ENCODE measurements around the gene PCSK5.
"Not testable (repeated sequence)": the region's sequence is repeated elsewhere in the genome, so short reads cannot be mapped to it uniquely, and the experiment has no call there.

The PCSK5 gene

GRCh38 chr9:75889577-75889976 is 896 bp upstream of the PCSK5 start:
- no peak for DNase-seq

GRCh38 chr9:75889977-75890471 is 449 bp upstream of the PCSK5 start:
- peak; percentile 82 for DNase-seq

GRCh38 chr9:75891277-75891741 is 836 bp downstream of the PCSK5 start:
- DNase-seq, result no peak

GRCh38 chr9:75891771-75892215 is 1.3 kb downstream of the PCSK5 start:
- peak; percentile 68 for DNase-seq

GRCh38 chr9:75892216-75892911 is 1.9 kb downstream of the PCSK5 start:
- DNase-seq, result peak; percentile 78

- no peak for DNase-seq
These were observed 2.6 kb downstream of the PCSK5 start for GRCh38 chr9:75893106-75893505.

- no peak for DNase-seq
These were observed 4.1 kb downstream of the PCSK5 start for GRCh38 chr9:75894566-75894965.

GRCh38 chr9:75895112-75895511 is 4.6 kb downstream of the PCSK5 start:
- no peak for DNase-seq

GRCh38 chr9:75896193-75896592 is 5.7 kb downstream of the PCSK5 start:
- DNase-seq, result no peak

- not testable (repeated sequence) for DNase-seq
These were observed 10.5 kb downstream of the PCSK5 start for GRCh38 chr9:75900893-75901524.

GRCh38 chr9:75903785-75904360 is 13.4 kb downstream of the PCSK5 start:
- no peak for DNase-seq

GRCh38 chr9:75904364-75904763 is 13.9 kb downstream of the PCSK5 start:
- no peak for DNase-seq

GRCh38 chr9:75906531-75906930 is 16.1 kb downstream of the PCSK5 start:
- no peak for DNase-seq

GRCh38 chr9:75907329-75907728 is 16.9 kb downstream of the PCSK5 start:
- no peak for DNase-seq

GRCh38 chr9:75907923-75908322 is 17.4 kb downstream of the PCSK5 start:
- no peak for DNase-seq

GRCh38 chr9:75909776-75910175 is 19.3 kb downstream of the PCSK5 start:
- DNase-seq, result no peak

- DNase-seq, result no peak
These were observed 20.3 kb downstream of the PCSK5 start for GRCh38 chr9:75910731-75911130.

- DNase-seq, result no peak
These were observed 20.9 kb downstream of the PCSK5 start for GRCh38 chr9:75911390-75911789.

- no peak for DNase-seq
These were observed 22.5 kb downstream of the PCSK5 start for GRCh38 chr9:75912951-75913350.

- DNase-seq, result no peak
These were observed 23.5 kb downstream of the PCSK5 start for GRCh38 chr9:75914002-75914401.

GRCh38 chr9:75914883-75915452 is 24.5 kb downstream of the PCSK5 start:
- DNase-seq, result no peak

- no peak for DNase-seq
These were observed 27.7 kb downstream of the PCSK5 start for GRCh38 chr9:75918154-75918553.

- no peak for DNase-seq
These were observed 28.4 kb downstream of the PCSK5 start for GRCh38 chr9:75918909-75919308.

All from right kidney (tissue), 1 donor.